AG04450 (cell line): ENCODE measurements around the gene ADAMTS3. TPM values are rescaled to one million over a fixed set of nuclear protein-coding genes. Genes with fewer than 3 reads are reported as not detected.

Experiments used
- CTCF ChIA-PET: fragments of 300-600, 350-600 bp; formaldehyde crosslinking; extraction: SDS; loops from one replicate; lab custom pipeline; 2022; ENCODE audit warnings: antibody characterized with exemption, inconsistent platforms; lab: Charles Lee
- POLR2A ChIA-PET: fragments of 350-600 bp; formaldehyde crosslinking; extraction: SDS; loops from one replicate; lab custom pipeline; 2021; ENCODE audit warnings: antibody characterized with exemption, inconsistent platforms; lab: Yijun Ruan, JAX
- DNase-seq: peaks from one replicate; pipeline ENCODE4 v3.0.0-alpha.2; 2011; ENCODE audit warnings: low read depth, low spot score
- H3K27ac ChIP-seq: one replicate; pipeline ENCODE4 v1.5.1; 2012; ENCODE audit warnings: low read depth, low read length, control low read depth
- H3K27me3 ChIP-seq: one replicate; pipeline ENCODE4 v1.6.0; 2012; ENCODE audit warnings: low read length; ENCODE audit not compliant: control insufficient read depth, insufficient read depth
- H3K4me3 ChIP-seq: 2 replicates; pipeline ENCODE4 v1.5.1; 2011; ENCODE audit warnings: mild to moderate bottlenecking, low read depth, low read length, control low read depth
- H3K9me3 ChIP-seq: 2 replicates; pipeline ENCODE4 v1.5.1; 2012; ENCODE audit warnings: low read length; ENCODE audit not compliant: control insufficient read depth, insufficient read depth
- CTCF ChIP-seq: IDR thresholded peaks from 2 replicates; pipeline ENCODE4 v1.5.1; 2011; ENCODE audit warnings: low read depth, low read length, control low read depth, inconsistent platforms
- polyA plus RNA-seq: library from polyadenylated mRNA; depleted of rRNA; stranded (reverse); fragments of >200 nt; gene quantifications from 2 replicates; pipeline ENCODE4 v1.2.3, GENCODE V29; 2011

ADAMTS3 gene
- polyA plus RNA-seq, 1 experiment, result 0.77 TPM

GRCh38 chr4:72566464-72566972 is 2.5 kb downstream of the ADAMTS3 start:
- no peak for DNase-seq
- TF ChIP-seq CTCF, result no peak
- Histone ChIP-seq H3K27ac (no peak overlapping the region), H3K4me3 (no peak overlapping the region), H3K27me3 (peaks cover 3% of the 10 kb centered on the region), H3K9me3 (no peaks in the 10 kb centered on the region; the same call in 1 of the 2 replicates)
- POLR2A ChIA-PET, result no interaction called here
- CTCF ChIA-PET, result interaction anchor here (0.9 to 1.2 kb wide), 6 partner anchors 11 to 453 kb away, joined by 3 to 5 read pairs (median 4); no protein-coding TSS in a partner anchor

GRCh38 chr4:72564789-72565188 is 4.2 kb downstream of the ADAMTS3 start:
- ChIA-PET POLR2A (no interaction called here), CTCF (no interaction called here)
- DNase-seq, result no peak
- Histone ChIP-seq H3K9me3 (no peaks in the 10 kb centered on the region; the same call in 1 of the 2 replicates), H3K27ac (no peak overlapping the region), H3K27me3 (peaks cover 1% of the 10 kb centered on the region), H3K4me3 (no peak overlapping the region)
- no peak for TF ChIP-seq CTCF

GRCh38 chr4:72564184-72564583 is 4.8 kb downstream of the ADAMTS3 start:
- Histone ChIP-seq H3K9me3 (no peaks in the 10 kb centered on the region; the same call in 1 of the 2 replicates), H3K27me3 (no peaks in the 10 kb centered on the region), H3K27ac (no peak overlapping the region), H3K4me3 (no peak overlapping the region)
- ChIA-PET CTCF (no interaction called here), POLR2A (no interaction called here)
- no peak for DNase-seq
- no peak for TF ChIP-seq CTCF

- H3K9me3 ChIP-seq, result no peaks in the 10 kb centered on the region
- no peak for DNase-seq
- ChIA-PET CTCF (interaction anchor here (2.4 kb wide), 1 partner anchor 9 kb away, joined by 11 read pairs; no protein-coding TSS in a partner anchor), POLR2A (no interaction called here)
- no peak overlapping the region for H3K4me3 ChIP-seq
- H3K27ac ChIP-seq, result no peak overlapping the region
- TF ChIP-seq CTCF, result no peak
- H3K27me3 ChIP-seq, result no peaks in the 10 kb centered on the region
These were observed 10.4 kb downstream of the ADAMTS3 start for GRCh38 chr4:72558655-72559054.

- TF ChIP-seq CTCF, result no peak
- DNase-seq, result no peak
- Histone ChIP-seq H3K4me3 (no peak overlapping the region), H3K27ac (no peak overlapping the region), H3K9me3 (no peaks in the 10 kb centered on the region), H3K27me3 (no peaks in the 10 kb centered on the region)
- ChIA-PET CTCF (interaction anchor here (2.4 kb wide), 1 partner anchor 11 kb away, joined by 11 read pairs; no protein-coding TSS in a partner anchor), POLR2A (no interaction called here)
These were observed 12.0 kb downstream of the ADAMTS3 start for GRCh38 chr4:72557021-72557420.
